ENCODE measurements around the gene NUP153. TPM values are rescaled to one million over a fixed set of nuclear protein-coding genes. Genes with fewer than 3 reads are reported as not detected.
"Not testable (repeated sequence)": the region's sequence is repeated elsewhere in the genome, so short reads cannot be mapped to it uniquely, and the experiment has no call there.

Gene NUP153
- polyA plus RNA-seq, 1 donor: 27.8 TPM

- no peak for DNase-seq
Measured at GRCh38 chr6:17712576-17712975, 5.9 kb upstream of the NUP153 start.

DNA sequence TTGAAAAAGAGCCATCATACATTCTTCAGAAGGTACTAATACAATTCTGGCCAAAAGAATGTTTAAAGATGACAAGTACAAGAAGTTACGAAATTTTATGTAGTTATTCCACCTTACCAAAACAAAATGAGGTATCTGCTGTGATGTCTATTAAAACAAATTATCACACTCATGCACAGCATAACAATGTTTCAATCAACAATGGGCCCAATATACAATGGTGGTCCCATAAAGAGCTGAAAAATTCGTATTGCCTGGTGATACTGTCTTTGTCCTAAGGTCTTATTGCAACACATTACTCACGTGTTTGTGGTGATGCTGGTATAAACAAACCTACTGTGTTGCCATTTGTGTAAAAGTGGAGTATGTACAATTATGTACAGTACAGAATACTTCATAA lies 3.6 kb upstream of the NUP153 start:
- no peak for DNase-seq

GRCh38 chr6:17709476-17709875 lies 2.8 kb upstream of the NUP153 start:
- DNase-seq: no peak

DNA sequence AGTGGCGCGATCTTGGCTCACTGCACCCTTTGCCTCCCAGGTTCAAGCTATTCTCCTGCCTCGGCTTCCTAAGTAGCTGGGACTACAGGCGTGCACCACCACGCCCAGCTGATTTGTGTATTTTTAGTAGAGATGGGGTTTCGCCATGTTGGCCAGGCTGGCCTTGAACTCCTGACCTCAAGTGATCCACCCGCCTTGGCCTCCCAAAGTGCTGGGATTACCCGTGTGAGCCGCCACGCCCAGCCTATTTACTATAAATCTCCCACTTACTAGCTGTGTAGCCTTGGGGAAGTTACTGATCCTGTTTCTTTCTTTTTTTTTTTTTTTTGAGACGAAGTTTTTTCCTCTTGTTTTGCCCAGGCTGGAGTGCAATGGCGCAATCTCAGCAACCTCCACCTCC lies 1.3 kb upstream of the NUP153 start:
- DNase-seq: not testable (repeated sequence)

DNA sequence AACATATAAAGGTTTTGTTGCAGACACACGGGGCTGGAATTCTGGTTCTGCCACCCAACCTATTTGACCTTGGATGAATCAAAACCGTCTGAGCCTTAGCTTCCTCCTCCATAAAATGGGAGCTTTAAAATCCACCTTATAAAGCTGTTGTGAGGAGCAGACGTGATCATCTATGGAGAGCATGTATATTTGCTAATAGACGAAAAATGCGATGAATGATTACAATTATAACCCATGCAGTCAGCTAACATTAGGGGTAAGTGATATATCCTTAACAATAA lies 586 bp upstream of the NUP153 start:
- DNase-seq: no peak

GRCh38 chr6:17705778-17706579 lies 746 bp downstream of the NUP153 start:
- peak; percentile 78 for DNase-seq

GRCh38 chr6:17705428-17705777 lies 1.3 kb downstream of the NUP153 start:
- peak; percentile 69 for DNase-seq

DNA sequence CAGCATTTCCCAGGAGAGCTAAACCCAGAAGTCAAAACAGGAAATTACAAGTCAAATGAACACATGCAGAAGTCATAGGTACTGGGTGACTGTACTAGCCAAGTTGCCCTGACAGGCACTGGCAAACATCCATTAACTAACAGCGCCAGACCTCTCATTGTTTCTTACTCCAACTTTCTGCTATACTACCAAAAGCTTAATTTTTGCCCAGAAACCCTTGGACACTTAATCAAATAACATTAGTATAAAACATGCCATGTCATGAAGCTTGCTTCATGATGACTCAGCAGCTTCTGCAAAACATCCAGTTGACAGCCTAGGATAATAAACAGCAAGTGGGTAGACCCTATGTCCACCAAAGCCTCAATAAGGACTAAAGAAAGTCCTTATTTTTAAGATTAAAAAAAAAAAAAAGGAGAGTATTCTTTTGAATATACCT lies 3.5 kb downstream of the NUP153 start:
- no peak for DNase-seq

GRCh38 chr6:17700421-17701416 lies 6.0 kb downstream of the NUP153 start:
- no peak for DNase-seq

- no peak for DNase-seq
Measured at GRCh38 chr6:17691925-17692538, 14.7 kb downstream of the NUP153 start.

- DNase-seq: peak; percentile 42
Measured at GRCh38 chr6:17688481-17688880, 18.2 kb downstream of the NUP153 start.

GRCh38 chr6:17687136-17687535 lies 19.6 kb downstream of the NUP153 start:
- no peak for DNase-seq

- DNase-seq: no peak
Measured at GRCh38 chr6:17684134-17684533, 22.6 kb downstream of the NUP153 start.

DNA sequence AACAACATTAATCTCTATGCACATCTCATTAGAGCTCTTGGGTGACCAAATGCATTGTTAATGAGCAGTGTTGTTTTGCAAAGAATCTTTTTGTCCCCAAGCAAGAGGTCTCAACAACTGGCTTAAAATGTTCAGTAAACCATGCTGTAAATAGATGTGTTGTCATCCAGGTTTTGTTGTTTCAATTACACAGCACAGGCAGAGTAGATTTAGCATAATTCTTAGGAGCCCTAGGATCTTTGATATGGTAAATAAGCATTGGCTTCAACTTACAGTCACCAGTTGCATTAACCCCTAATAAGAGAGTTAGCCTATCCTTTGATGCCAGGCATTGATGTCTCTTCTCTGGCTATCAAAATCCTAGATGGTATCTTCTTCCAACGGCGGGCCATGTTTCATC lies 23.3 kb downstream of the NUP153 start:
- no peak for DNase-seq

- no peak for DNase-seq
Measured at GRCh38 chr6:17679726-17680125, 27.0 kb downstream of the NUP153 start.

GRCh38 chr6:17677602-17678001 lies 29.1 kb downstream of the NUP153 start:
- no peak for DNase-seq

GRCh38 chr6:17673543-17674254 lies 33.0 kb downstream of the NUP153 start:
- no peak for DNase-seq

- DNase-seq: no peak
Measured at GRCh38 chr6:17672064-17672718, 34.5 kb downstream of the NUP153 start.

- DNase-seq: no peak
Measured at GRCh38 chr6:17666646-17667045, 40.1 kb downstream of the NUP153 start.

GRCh38 chr6:17665132-17665531 lies 41.6 kb downstream of the NUP153 start:
- DNase-seq: no peak

DNA sequence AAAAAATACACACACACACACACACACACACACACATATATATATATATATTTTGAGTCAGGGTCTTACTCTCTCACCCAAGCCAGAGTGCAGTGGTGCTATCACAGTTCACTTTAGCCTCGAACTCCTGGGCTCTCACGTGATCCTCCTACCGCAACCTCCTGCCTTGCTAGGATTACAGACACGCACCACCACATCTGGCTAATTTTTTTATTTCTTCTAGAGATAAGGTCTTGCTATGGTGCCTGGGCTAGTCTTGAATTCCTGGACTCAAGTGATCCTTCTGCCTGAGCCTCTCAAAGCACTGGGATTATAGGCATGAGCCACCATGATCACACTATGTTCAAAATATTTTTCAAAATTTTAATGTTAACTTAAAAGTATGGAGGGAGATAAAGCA lies 43.5 kb downstream of the NUP153 start:
- no peak for DNase-seq

- DNase-seq: no peak
Measured at GRCh38 chr6:17662585-17662984, 44.1 kb downstream of the NUP153 start.
